ENCODE measurements around the gene NUP93. TPM values are rescaled to one million over a fixed set of nuclear protein-coding genes. Genes with fewer than 3 reads are reported as not detected.

Gene NUP93
- total and polyA plus RNA-seq, 9 of the 15 experiments (the other 6 are each of a cell fraction or from before 2014, with no cell fraction given), result 92.0 to 162 (median 121) TPM

DNA sequence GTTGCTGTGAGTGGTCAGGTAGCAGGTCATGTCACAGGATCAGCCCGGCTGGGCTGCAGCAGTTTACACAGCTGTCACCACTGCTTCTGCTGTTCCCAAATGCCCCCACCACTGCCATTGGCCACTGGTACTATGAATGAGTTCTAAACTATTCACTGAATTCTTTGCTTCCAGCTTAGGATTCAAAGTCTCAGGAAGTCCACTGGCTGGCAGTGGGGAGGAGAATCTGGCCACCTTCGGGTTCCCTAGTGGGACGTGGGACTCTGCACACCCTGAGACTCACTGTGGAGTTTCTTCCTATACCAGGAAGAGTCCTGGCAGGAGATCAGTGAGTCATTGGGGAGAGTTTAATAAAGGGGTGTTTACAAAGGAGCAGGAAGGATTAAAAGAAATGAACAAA is 40.8 kb upstream of the NUP93 start (continued):
- no peak for TF ChIP-seq CTCFL (IDR thresholded peaks at IDR 0.05; ENCODE audit: borderline replicate concordance, insufficient read depth, low read depth, low read length, poor library complexity, severe bottlenecking)
- no peak for TF ChIP-seq BRCA1 (IDR thresholded peaks at IDR 0.05)
- no peak for TF ChIP-seq BRCA1 (CRISPR knock-in tag; IDR thresholded peaks at IDR 0.05)
- TF ChIP-seq KLF10 (CRISPR knock-in tag; IDR thresholded peaks at IDR 0.05), result no peak
- TF ChIP-seq HDAC2 (IDR thresholded peaks at IDR 0.05), result no peak

- Histone ChIP-seq H3K9ac (ENCODE audit: insufficient read depth in 1 of 2, low read depth in 2 of 2, low read length in 2 of 2) (no peak overlapping the region), H4K20me1 (replicated peaks; ENCODE audit: control insufficient read depth, insufficient read depth, low read length) (no peaks in the 10 kb centered on the region), H3K9me3 (replicated peaks; ENCODE audit: control insufficient read depth, insufficient read depth, low read depth, low read length) (no peaks in the 10 kb centered on the region), H3K27ac (ENCODE audit: extremely low read depth, low read depth, low read length) (no peak overlapping the region), H3K4me3 (no peak overlapping the region), H3K4me2 (ENCODE audit: insufficient read depth, low read length) (no peak overlapping the region), H3K4me1 (replicated peaks in 1 of 2; ENCODE audit: control insufficient read depth in 2 of 2, insufficient read depth in 2 of 2, low read length in 2 of 2) (no peaks in the 10 kb centered on the region; a peak in 1 of 5 replicates), H2AFZ (ENCODE audit: low read depth, low read length) (no peak overlapping the region), H3K79me2 (ENCODE audit: control insufficient read depth, insufficient read depth, low read length) (no peaks in the 10 kb centered on the region), H3K9me1 (ENCODE audit: control insufficient read depth, insufficient read depth, low read length) (no peaks in the 10 kb centered on the region), H3K36me3 (ENCODE audit: control insufficient read depth, insufficient read depth, low read length) (no peaks in the 10 kb centered on the region), H3K27me3 (ENCODE audit: control insufficient read depth in 2 of 2, insufficient read depth in 2 of 2, low read length in 2 of 2) (peaks cover 7 to 42% of the 10 kb centered on the region in 2 experiments; a peak in 4 of 5 replicates)
- no peak for FAIRE-seq
- in situ Hi-C loops (cut with MboI), result no loop called here
- BruUV-seq (replicated peaks), result no TSS peak
- no peak for DNase-seq (ENCODE audit: extremely low read depth in 1 of 4, low spot score in 3 of 4)
- no peak for ATAC-seq
- CTCF ChIA-PET (ENCODE audit: low intra/inter-chr PET ratio), result no interaction called here
- POLR2A ChIA-PET, result no interaction called here
- 17% methylated on average over 4 of the region's 4 CpGs for WGBS (ENCODE audit: insufficient coverage, low coverage, missing lambda C conversion rate)
- TF ChIP-seq ZNF146 (CRISPR knock-in tag; IDR thresholded peaks at IDR 0.05; ENCODE audit: unreplicated experiment) (peak; percentile 92), RBM25 (IDR thresholded peaks at IDR 0.05; ENCODE audit: low read depth, low read length, severe bottlenecking) (peak; percentile 32), NFIC (IDR thresholded peaks at IDR 0.05) (peak; percentile 21; the same call in 1 of the 2 replicates), MBD1 (CRISPR knock-in tag; IDR thresholded peaks at IDR 0.05) (no peak)
- intact Hi-C loops (cut with micrococcal nuclease), result no loop called here
These were observed 39.4 kb upstream of the NUP93 start for GRCh38 chr16:56690420-56691122.

Measured in K562 (cell line).